ENCODE data around the gene PLEKHA4. TPM values are rescaled to one million over a fixed set of nuclear protein-coding genes. Genes with fewer than 3 reads are reported as not detected.
A peak's percentile ranks its signal among the peaks of the same experiment; 100 is the strongest.
"Not testable (repeated sequence)": the region's sequence is repeated elsewhere in the genome, so short reads cannot be mapped to it uniquely, and the experiment has no call there.

Gene PLEKHA4
- total and polyA plus RNA-seq, 2 of the 13 experiments (the other 11 are each of a cell fraction or from before 2014, with no cell fraction given): 4.8 to 6.0 TPM

GRCh38 chr19:48871471-48872181 lies 3.2 kb upstream of the PLEKHA4 start:
- Histone ChIP-seq H3K4me2 (ENCODE audit: low read depth, low read length) (peak overlapping the region; percentile 45), H4K20me1 (ENCODE audit: insufficient read depth, low read length) (peaks cover 32% of the 10 kb centered on the region), H3K79me2 (ENCODE audit: insufficient read depth, low read length) (peaks cover 34% of the 10 kb centered on the region), H3K4me1 (ENCODE audit: insufficient read depth, low read length) (peaks cover 56% of the 10 kb centered on the region), H3K36me3 (replicated peaks in 1 of 2; ENCODE audit: control insufficient read depth in 1 of 2, insufficient read depth in 2 of 2, low read length in 2 of 2) (peaks cover 9 to 32% of the 10 kb centered on the region in 2 experiments), H3K27ac (ENCODE audit: extremely low read length, insufficient read depth, low read length) (peak overlapping the region; percentile 28), H3K4me3 (replicated peaks in 1 of 3; ENCODE audit: insufficient read depth in 1 of 3, low read depth in 2 of 3, low read length in 3 of 3) (peak overlapping the region in 2 of 3 experiments; percentile 41 to 97; a peak in 4 of 6 replicates)
- BruUV-seq (replicated peaks); H3K9me3 ChIP-seq (ENCODE audit: low read length); H2AFZ ChIP-seq (ENCODE audit: low read length); FAIRE-seq; H3K27me3 ChIP-seq (ENCODE audit: control insufficient read depth in 1 of 2, insufficient read depth in 2 of 2, low read length in 2 of 2); DNase-seq (ENCODE audit: low spot score); H3K9ac ChIP-seq (ENCODE audit: insufficient read depth, low read depth, low read length); ATAC-seq; CTCF ChIA-PET (ENCODE audit: low intra/inter-chr PET ratio, low total read pairs): not testable (repeated sequence)
- POLR2A ChIA-PET: interaction anchor here (0.7 to 6.9 kb wide), 32 partner anchors 9 to 252 kb away, joined by 3 to 88 read pairs (median 4); partner anchors contain the start of genes DHDH, FTL, GYS1 and NUCB1
- TF ChIP-seq NR0B2 (CRISPR knock-in tag; IDR thresholded peaks at IDR 0.05): 0 out of 2 replicates have a peak, but pooled peaks have one; percentile 4
- TF ChIP-seq ZFP1 (CRISPR knock-in tag; IDR thresholded peaks at IDR 0.05): 0 out of 2 replicates have a peak, but pooled peaks have one; percentile 5
- TF ChIP-seq ZNF605 (CRISPR knock-in tag; IDR thresholded peaks at IDR 0.05): 0 out of 2 replicates have a peak, but pooled peaks have one; percentile 9
- peak; percentile 13; the same call in 1 of the 2 replicates for TF ChIP-seq ZNF543 (CRISPR knock-in tag; IDR thresholded peaks at IDR 0.05)
- TF ChIP-seq ZMAT3 (CRISPR knock-in tag; conservative IDR thresholded peaks at IDR 0.05): 0 out of 2 replicates have a peak, but pooled peaks have one; percentile 0
- 0 out of 2 replicates have a peak, but pooled peaks have one; percentile 10 for TF ChIP-seq BRCA1 (CRISPR knock-in tag; IDR thresholded peaks at IDR 0.05)
- TF ChIP-seq THAP7 (CRISPR knock-in tag; IDR thresholded peaks at IDR 0.05): 0 out of 2 replicates have a peak, but pooled peaks have one; percentile 3
- intact Hi-C loops (cut with micrococcal nuclease; ENCODE audit: unreplicated experiment) (loop anchor here (10.0 kb wide), 1 partner anchor 93 kb away; the partner anchor contains the start of gene FTL), in situ Hi-C loops (cut with HindIII; ENCODE audit: extremely low pct_ligation_motif_present, low pct_unique_long_range_greater_than_20kb) (loop anchor here (5.0 kb wide), 1 partner anchor 91 kb away; no protein-coding TSS in a partner anchor)
- WGBS (ENCODE audit: low lambda C conversion rate): 64% methylated on average over 31 of the region's 31 CpGs
